A549 (cell line): Measurements from ENCODE around the gene CCDC12. TPM values are rescaled to one million over a fixed set of nuclear protein-coding genes. Genes with fewer than 3 reads are reported as not detected.

Experiments used
- ATAC-seq, 2 experiments: fragments of 200-7000 bp in 1 of 2; fragments of >200 bp in 1 of 2; cut with Nextera tagmentation in 1 of 2; cut with Tn5 transposase in 1 of 2; 3 replicates each; pipeline versions ENCODE4 v1.8.0 to v1.9.1; 2018 to 2020; ENCODE audit warnings: mild to moderate bottlenecking in 1 of 2, moderate library complexity in 1 of 2
- CTCF ChIA-PET: fragments of 300-600 bp; sonication (Branson Sonifier 250); formaldehyde crosslinking; extraction: SDS; loops from one replicate; lab custom pipeline; 2021; ENCODE audit warnings: antibody characterized with exemption, inconsistent platforms; lab: Yijun Ruan, JAX
- POLR2A ChIA-PET: fragments of 350-600 bp; formaldehyde crosslinking; extraction: SDS; loops from one replicate; lab custom pipeline; 2021; ENCODE audit warnings: antibody characterized with exemption, inconsistent platforms; lab: Yijun Ruan, JAX
- DNase-seq, 2 experiments: peaks; one replicate each; pipeline versions ENCODE4 v3.0.0 to v3.0.0-alpha.2; 2011 to 2016; ENCODE audit warnings: low read depth in 1 of 2, low spot score in 1 of 2
- FAIRE-seq: peaks from 2 replicates; lab custom pipeline; 2011; peaks lifted over from hg19 to GRCh38; lab: Jason Lieb, UNC
- H3K27ac ChIP-seq, 2 experiments: fragments of >200 bp; sonication (Bioruptor Twin); formaldehyde crosslinking; 3 replicates each; pipeline ENCODE4 v1.5.1; 2016 to 2017
- H3K4me1 ChIP-seq: fragments of >200 bp; sonication (Bioruptor Twin); formaldehyde crosslinking; 3 replicates; pipeline ENCODE4 v1.6.1; 2016
- H3K4me2 ChIP-seq: fragments of >200 bp; sonication (Bioruptor Twin); formaldehyde crosslinking; 3 replicates; pipeline ENCODE4 v1.6.1; 2016
- H3K4me3 ChIP-seq: fragments of >200 bp; sonication (Bioruptor Twin); formaldehyde crosslinking; 3 replicates; pipeline ENCODE4 v1.5.1; 2016
- H3K9me3 ChIP-seq: fragments of >200 bp; sonication (Bioruptor Twin); formaldehyde crosslinking; 3 replicates; pipeline ENCODE4 v1.6.1; 2016
- CBX2 ChIP-seq: fragments of 200-600 bp; sonication (generic); IDR thresholded peaks from 2 replicates; pipeline ENCODE4 v1.6.1; 2016; ENCODE audit warnings: low read depth, mild to moderate bottlenecking, borderline replicate concordance
- CHD2 ChIP-seq: fragments of 150-350 bp; IDR thresholded peaks from 2 replicates; pipeline ENCODE4 v1.6.1; 2014; ENCODE audit warnings: low read length; ENCODE audit not compliant: partially characterized antibody
- FOXS1 ChIP-seq: fragments of 250-450 bp; sonication (Bioruptor Pico); IDR thresholded peaks from 2 replicates; pipeline ENCODE4 v1.5.0; 2020; ENCODE audit warnings: mild to moderate bottlenecking, moderate library complexity
- HEYL ChIP-seq: fragments of 250-450 bp; sonication (Bioruptor Pico); IDR thresholded peaks from 2 replicates; pipeline ENCODE4 v1.8.0; 2021; ENCODE audit warnings: mild to moderate bottlenecking, moderate library complexity
- HOXA7 ChIP-seq: fragments of 250-450 bp; sonication (Bioruptor Pico); IDR thresholded peaks from 2 replicates; pipeline ENCODE4 v1.5.0; 2020; ENCODE audit warnings: mild to moderate bottlenecking, moderate library complexity
- HOXB13 ChIP-seq: fragments of 250-450 bp; sonication (Bioruptor Pico); IDR thresholded peaks from 2 replicates; pipeline ENCODE4 v1.5.0; 2020; ENCODE audit warnings: low read depth, mild to moderate bottlenecking, moderate library complexity
- NR3C1 ChIP-seq: fragments of >200 bp; sonication (Bioruptor Twin); formaldehyde crosslinking; IDR thresholded peaks from 3 replicates; pipeline ENCODE4 v1.6.1; 2017
- RARB ChIP-seq: fragments of 250-450 bp; sonication (Bioruptor Pico); IDR thresholded peaks from 2 replicates; pipeline ENCODE4 v1.8.0; 2021; ENCODE audit warnings: mild to moderate bottlenecking, moderate library complexity
- RCOR1 ChIP-seq: fragments of 150-350 bp; IDR thresholded peaks from 2 replicates; pipeline ENCODE4 v1.6.1; 2014; ENCODE audit warnings: antibody characterized with exemption, low read length, low read depth
- RFX5 ChIP-seq: fragments of 450-650 bp; IDR thresholded peaks from 2 replicates; pipeline ENCODE4 v1.7.1; 2014; ENCODE audit warnings: antibody characterized with exemption, mild to moderate bottlenecking, moderate library complexity
- SREBF2 ChIP-seq: fragments of 450-650 bp; IDR thresholded peaks from 2 replicates; pipeline ENCODE4 v1.6.1; 2014; ENCODE audit warnings: mild to moderate bottlenecking, moderate library complexity
- TFCP2L1 ChIP-seq: fragments of 250-450 bp; sonication (Bioruptor Pico); IDR thresholded peaks from 2 replicates; pipeline ENCODE4 v1.5.0; 2021; ENCODE audit warnings: mild to moderate bottlenecking
- ZFP36 ChIP-seq: fragments of 450-650 bp; IDR thresholded peaks from 2 replicates; pipeline ENCODE4 v1.6.1; 2014; ENCODE audit warnings: borderline replicate concordance; ENCODE audit not compliant: partially characterized antibody
- ZNF302 ChIP-seq: fragments of 250-450 bp; sonication (Bioruptor Pico); IDR thresholded peaks from 2 replicates; pipeline ENCODE4 v1.9.0; 2021; ENCODE audit warnings: inconsistent platforms, mild to moderate bottlenecking, moderate library complexity
- ZSCAN20 ChIP-seq: fragments of 250-450 bp; sonication (Bioruptor Pico); IDR thresholded peaks from 2 replicates; pipeline ENCODE4 v1.8.0; 2022; ENCODE audit warnings: mild to moderate bottlenecking, moderate library complexity
- WGBS: methylation state at CpG from one replicate; pipeline ENCODE4 v1.1.6; 2017; ENCODE audit errors: missing lambda C conversion rate; 5-methylcytosine and 5-hydroxymethylcytosine counted together
- polyA plus RNA-seq, 4 experiments: library from polyadenylated mRNA; depleted of rRNA in 3 of 4; stranded (reverse); fragments of >200 nt; fragmentation: RNase III in 1 of 4; extraction: RNeasy Plus Mini Kit Qiagen cat#74134 plus additional on column Dnase treatment in 1 of 4; gene quantifications; 2 replicates in 3 of 4; 3 replicates in 1 of 4; pipeline ENCODE4 v1.2.3, GENCODE V29; 2011 to 2017
- TF ChIP-seq, protein P1 (sequence below): fragments of >200 bp; sonication (Bioruptor Twin); formaldehyde crosslinking; IDR thresholded peaks from 2 replicates; pipeline ENCODE4 v1.6.1; 2016
- TF ChIP-seq, protein P2 (sequence below): fragments of >200 bp; sonication (Bioruptor Twin); formaldehyde crosslinking; IDR thresholded peaks from 3 replicates; pipeline ENCODE4 v1.5.1; 2016
- TF ChIP-seq, protein P3 (sequence below): IDR thresholded peaks from 2 replicates; pipeline ENCODE4 v1.6.1; 2012
- TF ChIP-seq, protein P4 (sequence below): fragments of 150-350 bp; IDR thresholded peaks from 2 replicates; pipeline ENCODE4 v1.6.1; 2014; ENCODE audit warnings: low read depth, mild to moderate bottlenecking, low read length
- TF ChIP-seq, protein P5 (sequence below): fragments of 250-450 bp; sonication (Bioruptor Pico); IDR thresholded peaks from 2 replicates; pipeline ENCODE4 v1.5.0; 2020; ENCODE audit warnings: low read depth, mild to moderate bottlenecking, moderate library complexity
- TF ChIP-seq, protein P6 (sequence below): IDR thresholded peaks from 2 replicates; pipeline ENCODE4 v1.6.1; 2012; ENCODE audit warnings: low read depth, borderline replicate concordance

Gene CCDC12
- polyA plus RNA-seq, 2 of the 4 experiments (the other 2 are of a cell fraction) = 34.8 to 81.0 TPM

DNA sequence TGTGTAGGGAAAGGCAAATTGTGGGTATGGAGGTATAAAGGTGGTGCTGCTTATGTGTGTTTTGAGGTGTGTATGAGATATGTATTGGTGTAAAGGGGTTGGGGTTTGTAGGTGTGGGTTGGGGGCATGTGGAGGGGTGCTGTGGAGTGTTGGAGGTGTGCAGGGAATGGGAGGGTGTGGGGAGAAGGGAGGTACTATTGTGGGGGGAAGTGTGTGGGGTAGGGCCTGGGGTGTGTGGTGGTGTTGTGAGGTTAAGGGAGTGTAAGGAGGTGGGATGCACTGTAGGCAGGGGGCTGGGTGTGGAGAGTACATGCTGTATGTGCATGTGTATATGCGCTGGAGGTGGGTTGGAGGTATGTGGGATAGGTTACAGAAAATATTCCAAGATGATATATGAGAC lies 15.7 kb downstream of the CCDC12 start:
- H3K9me3 ChIP-seq = no peaks in the 10 kb centered on the region
- TF ChIP-seq NR3C1 (no peak), HOXA7 (CRISPR knock-in tag) (no peak), RFX5 (no peak), ZFP36 (no peak), ZSCAN20 (no peak), HOXB13 (CRISPR knock-in tag) (no peak), SREBF2 (no peak), FOXS1 (CRISPR knock-in tag) (no peak), CHD2 (no peak), ZNF302 (no peak)
- TF ChIP-seq, protein P1, sequence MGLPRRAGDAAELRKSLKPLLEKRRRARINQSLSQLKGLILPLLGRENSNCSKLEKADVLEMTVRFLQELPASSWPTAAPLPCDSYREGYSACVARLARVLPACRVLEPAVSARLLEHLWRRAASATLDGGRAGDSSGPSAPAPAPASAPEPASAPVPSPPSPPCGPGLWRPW = no peak
- TF ChIP-seq, protein P2, sequence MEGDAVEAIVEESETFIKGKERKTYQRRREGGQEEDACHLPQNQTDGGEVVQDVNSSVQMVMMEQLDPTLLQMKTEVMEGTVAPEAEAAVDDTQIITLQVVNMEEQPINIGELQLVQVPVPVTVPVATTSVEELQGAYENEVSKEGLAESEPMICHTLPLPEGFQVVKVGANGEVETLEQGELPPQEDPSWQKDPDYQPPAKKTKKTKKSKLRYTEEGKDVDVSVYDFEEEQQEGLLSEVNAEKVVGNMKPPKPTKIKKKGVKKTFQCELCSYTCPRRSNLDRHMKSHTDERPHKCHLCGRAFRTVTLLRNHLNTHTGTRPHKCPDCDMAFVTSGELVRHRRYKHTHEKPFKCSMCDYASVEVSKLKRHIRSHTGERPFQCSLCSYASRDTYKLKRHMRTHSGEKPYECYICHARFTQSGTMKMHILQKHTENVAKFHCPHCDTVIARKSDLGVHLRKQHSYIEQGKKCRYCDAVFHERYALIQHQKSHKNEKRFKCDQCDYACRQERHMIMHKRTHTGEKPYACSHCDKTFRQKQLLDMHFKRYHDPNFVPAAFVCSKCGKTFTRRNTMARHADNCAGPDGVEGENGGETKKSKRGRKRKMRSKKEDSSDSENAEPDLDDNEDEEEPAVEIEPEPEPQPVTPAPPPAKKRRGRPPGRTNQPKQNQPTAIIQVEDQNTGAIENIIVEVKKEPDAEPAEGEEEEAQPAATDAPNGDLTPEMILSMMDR = no peak
- TF ChIP-seq, protein P3, sequence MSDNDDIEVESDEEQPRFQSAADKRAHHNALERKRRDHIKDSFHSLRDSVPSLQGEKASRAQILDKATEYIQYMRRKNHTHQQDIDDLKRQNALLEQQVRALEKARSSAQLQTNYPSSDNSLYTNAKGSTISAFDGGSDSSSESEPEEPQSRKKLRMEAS = no peak
- TF ChIP-seq, all 56 proteins: peak for 0
- Histone ChIP-seq H3K4me1 (peaks cover 70% of the 10 kb centered on the region), H3K4me2 (no peak overlapping the region; the same call in 2 of the 3 replicates), H3K4me3 (no peak overlapping the region), H3K27ac (peak overlapping the region in 1 of 2 experiments; percentile 43; a peak in 1 of 6 replicates)
- no peak for FAIRE-seq
- ATAC-seq = no peak
- ChIA-PET POLR2A (no interaction called here), CTCF (no interaction called here)
- DNase-seq = no peak
- WGBS = 96% methylated on average over 1 of the region's 1 CpG

DNA sequence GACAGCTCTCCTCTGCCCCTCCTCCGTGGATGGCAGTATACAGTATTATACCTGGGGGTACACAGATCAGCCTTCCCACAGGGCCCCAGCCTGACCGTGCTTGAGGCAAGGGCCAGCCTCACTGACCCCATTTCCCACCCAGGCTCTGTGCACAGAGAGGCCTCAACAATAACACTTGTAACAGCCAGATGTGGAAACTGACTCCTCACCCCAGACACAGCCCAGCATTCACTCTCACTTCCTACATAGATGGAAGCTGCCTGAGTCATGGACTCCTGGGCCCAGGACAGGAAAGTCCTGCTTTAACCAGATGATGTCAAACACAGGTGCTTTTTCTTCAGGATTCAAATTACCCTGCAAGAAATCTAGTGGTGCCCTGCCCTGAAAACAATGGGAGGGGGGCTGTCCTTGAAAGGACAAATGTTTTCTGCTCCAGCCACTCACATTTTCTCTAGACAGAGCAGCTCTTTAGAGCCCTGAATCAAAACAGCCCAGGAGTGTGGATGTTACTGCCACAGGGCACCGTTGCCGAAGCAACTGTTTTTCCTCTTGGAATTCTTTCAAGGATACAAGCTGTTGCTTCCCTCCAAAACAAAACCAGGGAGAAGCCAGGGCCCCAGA lies 16.4 kb downstream of the CCDC12 start:
- no peak for FAIRE-seq
- peak in 1 of 2 experiments; percentile 46; a peak in 4 of 6 replicates for ATAC-seq
- DNase-seq = no peak
- Histone ChIP-seq H3K27ac (peak overlapping the region in 1 of 2 experiments; percentile 43; a peak in 1 of 6 replicates), H3K9me3 (no peaks in the 10 kb centered on the region), H3K4me3 (no peak overlapping the region), H3K4me1 (peaks cover 70% of the 10 kb centered on the region), H3K4me2 (peak overlapping the region; percentile 3; the same call in 1 of the 3 replicates)
- no peak for TF ChIP-seq FOXS1 (CRISPR knock-in tag)
- no peak for TF ChIP-seq RARB
- TF ChIP-seq, protein P3 = no peak
- no peak for TF ChIP-seq ZNF302
- no peak for TF ChIP-seq HEYL
- TF ChIP-seq RCOR1 = no peak
- TF ChIP-seq, protein P4, sequence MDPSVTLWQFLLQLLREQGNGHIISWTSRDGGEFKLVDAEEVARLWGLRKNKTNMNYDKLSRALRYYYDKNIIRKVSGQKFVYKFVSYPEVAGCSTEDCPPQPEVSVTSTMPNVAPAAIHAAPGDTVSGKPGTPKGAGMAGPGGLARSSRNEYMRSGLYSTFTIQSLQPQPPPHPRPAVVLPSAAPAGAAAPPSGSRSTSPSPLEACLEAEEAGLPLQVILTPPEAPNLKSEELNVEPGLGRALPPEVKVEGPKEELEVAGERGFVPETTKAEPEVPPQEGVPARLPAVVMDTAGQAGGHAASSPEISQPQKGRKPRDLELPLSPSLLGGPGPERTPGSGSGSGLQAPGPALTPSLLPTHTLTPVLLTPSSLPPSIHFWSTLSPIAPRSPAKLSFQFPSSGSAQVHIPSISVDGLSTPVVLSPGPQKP = no peak
- TF ChIP-seq ZFP36 = no peak
- TF ChIP-seq, protein P5, sequence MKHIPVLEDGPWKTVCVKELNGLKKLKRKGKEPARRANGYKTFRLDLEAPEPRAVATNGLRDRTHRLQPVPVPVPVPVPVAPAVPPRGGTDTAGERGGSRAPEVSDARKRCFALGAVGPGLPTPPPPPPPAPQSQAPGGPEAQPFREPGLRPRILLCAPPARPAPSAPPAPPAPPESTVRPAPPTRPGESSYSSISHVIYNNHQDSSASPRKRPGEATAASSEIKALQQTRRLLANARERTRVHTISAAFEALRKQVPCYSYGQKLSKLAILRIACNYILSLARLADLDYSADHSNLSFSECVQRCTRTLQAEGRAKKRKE (CRISPR knock-in tag) = no peak
- no peak for TF ChIP-seq HOXA7 (CRISPR knock-in tag)
- TF ChIP-seq NR3C1 = no peak
- TF ChIP-seq CBX2 = no peak
- TF ChIP-seq, protein P2 = no peak
- TF ChIP-seq, protein P6, sequence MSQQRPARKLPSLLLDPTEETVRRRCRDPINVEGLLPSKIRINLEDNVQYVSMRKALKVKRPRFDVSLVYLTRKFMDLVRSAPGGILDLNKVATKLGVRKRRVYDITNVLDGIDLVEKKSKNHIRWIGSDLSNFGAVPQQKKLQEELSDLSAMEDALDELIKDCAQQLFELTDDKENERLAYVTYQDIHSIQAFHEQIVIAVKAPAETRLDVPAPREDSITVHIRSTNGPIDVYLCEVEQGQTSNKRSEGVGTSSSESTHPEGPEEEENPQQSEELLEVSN = no peak
- no peak for TF ChIP-seq TFCP2L1 (CRISPR knock-in tag)
- 76% methylated on average over 4 of the region's 4 CpGs for WGBS
- POLR2A ChIA-PET = interaction anchor here (0.6 kb wide), 1 partner anchor 17 kb away, joined by 4 read pairs; no protein-coding TSS in a partner anchor
- CTCF ChIA-PET = no interaction called here
